ENCODE measurements around the gene C19orf38. TPM values are rescaled to one million over a fixed set of nuclear protein-coding genes. Genes with fewer than 3 reads are reported as not detected.

C19orf38 gene
- total and polyA plus RNA-seq, 9 donors = 0.52 to 4.1 (median 1.0) TPM

DNA sequence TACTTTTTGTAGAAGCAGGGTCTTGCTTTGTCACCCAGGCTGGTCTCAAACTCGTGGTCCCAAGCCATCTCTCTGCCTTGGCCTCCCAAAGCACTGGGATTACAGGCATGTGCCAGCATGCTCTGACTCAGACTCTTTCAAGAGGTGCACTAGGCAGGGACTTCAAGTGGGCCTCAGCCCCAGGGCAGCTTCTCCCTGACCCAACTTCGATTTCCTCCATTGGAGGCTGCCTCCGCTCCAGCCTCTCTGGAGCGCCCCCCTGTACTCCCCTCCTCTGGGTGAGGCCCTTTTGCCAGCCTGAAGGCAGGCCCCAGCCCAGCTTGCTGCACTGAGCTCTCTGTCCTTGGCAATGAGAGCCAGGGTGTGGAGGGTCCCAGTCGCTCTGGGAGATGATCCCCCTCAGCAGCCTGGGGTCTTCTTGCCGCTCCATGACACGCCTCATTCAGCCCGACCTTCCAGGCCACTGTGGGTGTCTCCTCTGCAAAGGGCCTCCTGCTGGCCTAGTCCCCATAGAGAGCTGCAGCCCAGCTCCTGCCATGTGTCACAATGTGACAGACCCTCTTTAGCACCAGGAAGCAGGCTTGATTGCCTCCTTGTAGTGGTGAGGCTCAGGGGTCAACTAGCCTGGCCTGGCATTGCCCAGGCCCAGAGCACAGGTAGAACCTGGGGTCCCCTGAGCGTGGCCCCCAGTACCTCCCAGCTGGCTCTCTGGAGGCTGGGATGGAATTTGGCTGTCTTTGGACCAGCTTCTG, 39.6 kb downstream of the C19orf38 start:
- no peaks in the 10 kb centered on the region for H3K27me3 ChIP-seq
- 88 to 93% (median 92%) methylated on average over 8 to 9 of the region's 9 CpGs for WGBS, 3 donors
- no peaks in the 10 kb centered on the region for H3K9me3 ChIP-seq
- H3K4me1 ChIP-seq (ENCODE audit: insufficient read depth) = peaks cover 17% of the 10 kb centered on the region
- TF ChIP-seq, protein P1, sequence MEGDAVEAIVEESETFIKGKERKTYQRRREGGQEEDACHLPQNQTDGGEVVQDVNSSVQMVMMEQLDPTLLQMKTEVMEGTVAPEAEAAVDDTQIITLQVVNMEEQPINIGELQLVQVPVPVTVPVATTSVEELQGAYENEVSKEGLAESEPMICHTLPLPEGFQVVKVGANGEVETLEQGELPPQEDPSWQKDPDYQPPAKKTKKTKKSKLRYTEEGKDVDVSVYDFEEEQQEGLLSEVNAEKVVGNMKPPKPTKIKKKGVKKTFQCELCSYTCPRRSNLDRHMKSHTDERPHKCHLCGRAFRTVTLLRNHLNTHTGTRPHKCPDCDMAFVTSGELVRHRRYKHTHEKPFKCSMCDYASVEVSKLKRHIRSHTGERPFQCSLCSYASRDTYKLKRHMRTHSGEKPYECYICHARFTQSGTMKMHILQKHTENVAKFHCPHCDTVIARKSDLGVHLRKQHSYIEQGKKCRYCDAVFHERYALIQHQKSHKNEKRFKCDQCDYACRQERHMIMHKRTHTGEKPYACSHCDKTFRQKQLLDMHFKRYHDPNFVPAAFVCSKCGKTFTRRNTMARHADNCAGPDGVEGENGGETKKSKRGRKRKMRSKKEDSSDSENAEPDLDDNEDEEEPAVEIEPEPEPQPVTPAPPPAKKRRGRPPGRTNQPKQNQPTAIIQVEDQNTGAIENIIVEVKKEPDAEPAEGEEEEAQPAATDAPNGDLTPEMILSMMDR (IDR thresholded peaks at IDR 0.05) = no peak
- TF ChIP-seq EP300 (IDR thresholded peaks at IDR 0.05) (no peak), POLR2A (IDR thresholded peaks at IDR 0.05) (no peak)
- H3K4me3 ChIP-seq = no peak overlapping the region
- no peak overlapping the region for H3K27ac ChIP-seq
- DNase-seq = no peak
- H3K36me3 ChIP-seq = no peaks in the 10 kb centered on the region
- intact Hi-C loops (cut with DNase I) = no loop called here

DNA sequence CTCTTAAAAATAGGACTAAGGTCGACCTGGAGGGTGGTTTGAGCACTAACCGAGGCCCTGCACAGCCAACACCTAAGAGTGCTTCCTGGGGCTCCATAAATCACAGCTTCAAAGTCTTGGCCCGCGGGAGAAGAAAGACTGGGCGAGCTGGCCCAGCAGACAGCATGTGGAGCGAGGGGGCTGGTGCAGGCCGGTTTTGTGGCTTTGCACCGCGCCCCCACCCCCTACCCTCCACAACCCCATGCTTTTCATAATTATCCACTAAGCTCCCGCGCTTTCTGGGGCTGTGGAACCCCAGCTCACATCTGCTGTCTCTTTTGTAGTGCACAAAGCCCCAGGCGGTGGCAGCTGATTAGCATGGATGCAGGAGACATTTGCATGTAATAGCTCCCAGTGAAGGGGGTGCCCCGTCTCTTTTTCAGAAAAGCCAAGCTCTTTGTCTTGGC, 40.2 kb downstream of the C19orf38 start:
- WGBS, 3 donors = 68 to 77% (median 70%) methylated on average over 13 of the region's 13 CpGs
- no peak for TF ChIP-seq EP300 (IDR thresholded peaks at IDR 0.05)
- TF ChIP-seq, protein P1 (IDR thresholded peaks at IDR 0.05) = no peak
- TF ChIP-seq POLR2A (IDR thresholded peaks at IDR 0.05) = no peak

DNA sequence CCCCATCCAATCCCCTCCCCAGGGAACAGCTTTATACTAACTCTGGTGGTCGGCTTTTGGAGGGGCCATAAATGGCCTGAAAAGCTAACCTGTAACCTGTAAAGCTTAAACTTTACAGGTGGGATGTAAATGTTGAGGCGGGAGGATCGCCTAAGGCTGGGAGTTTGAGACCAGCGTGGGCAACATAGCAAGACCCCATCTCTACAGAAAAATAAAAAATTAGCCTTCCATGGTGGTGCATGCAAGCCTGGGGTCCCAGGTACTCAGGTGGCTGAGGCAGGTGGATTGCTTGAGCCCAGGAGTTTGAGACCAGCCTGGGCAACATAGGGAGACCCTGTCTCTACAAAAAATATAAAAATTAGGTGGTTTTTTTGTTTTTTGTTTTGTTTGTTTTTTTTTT, 41.7 kb downstream of the C19orf38 start:
- WGBS, 3 donors = 93 to 98% (median 98%) methylated on average over 4 of the region's 4 CpGs
- TF ChIP-seq POLR2A (IDR thresholded peaks at IDR 0.05) (no peak), EP300 (IDR thresholded peaks at IDR 0.05) (no peak)
- TF ChIP-seq, protein P1 (IDR thresholded peaks at IDR 0.05) = no peak
- intact Hi-C loops (cut with DNase I) = no loop called here
- Histone ChIP-seq H3K4me1 (ENCODE audit: insufficient read depth) (peaks cover 23% of the 10 kb centered on the region), H3K27ac (no peak overlapping the region), H3K36me3 (no peaks in the 10 kb centered on the region), H3K9me3 (no peaks in the 10 kb centered on the region), H3K4me3 (no peak overlapping the region), H3K27me3 (no peaks in the 10 kb centered on the region)
- no peak for DNase-seq

More for the DNA sequence above, 40.2 kb downstream of the C19orf38 start:
- Histone ChIP-seq H3K4me3 (no peak overlapping the region), H3K9me3 (no peaks in the 10 kb centered on the region), H3K27me3 (no peaks in the 10 kb centered on the region), H3K36me3 (no peaks in the 10 kb centered on the region), H3K4me1 (ENCODE audit: insufficient read depth) (peaks cover 16% of the 10 kb centered on the region), H3K27ac (no peak overlapping the region)
- intact Hi-C loops (cut with DNase I) = no loop called here
- DNase-seq = no peak

DNA sequence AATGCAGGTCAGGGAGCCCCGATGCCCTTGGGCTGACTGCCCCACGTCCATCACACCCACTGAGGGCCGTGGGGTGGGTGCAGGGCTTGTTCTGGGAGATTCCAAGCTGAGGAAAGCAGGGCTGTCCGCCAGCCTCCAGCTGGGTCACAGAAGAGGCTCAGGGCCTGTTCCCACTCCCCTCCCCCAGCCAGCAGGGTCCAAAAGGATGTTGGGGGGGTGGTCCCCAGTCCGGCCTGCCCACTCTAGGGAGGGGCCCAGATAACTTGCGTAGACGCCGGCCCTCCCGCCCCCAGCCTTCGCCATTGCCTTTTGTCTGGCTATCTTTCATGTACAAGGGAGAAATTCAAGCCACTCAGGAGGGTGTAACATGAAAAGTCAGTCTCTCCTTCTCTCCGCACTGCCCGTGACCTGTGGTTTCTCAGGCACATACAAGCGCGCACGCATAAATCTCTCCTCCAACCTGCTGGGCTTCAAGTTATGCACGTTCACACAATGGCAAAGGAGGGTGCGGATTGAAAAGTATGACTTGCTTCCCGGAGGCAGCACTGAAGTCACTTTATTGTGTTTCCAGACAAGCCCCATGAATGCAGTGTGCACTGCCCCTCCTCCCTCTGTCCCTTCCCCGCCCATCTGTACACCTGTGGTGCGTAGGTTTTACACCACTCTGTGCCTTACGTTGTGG, 43.3 kb downstream of the C19orf38 start:
- H3K36me3 ChIP-seq = no peaks in the 10 kb centered on the region
- no peak overlapping the region for H3K27ac ChIP-seq
- intact Hi-C loops (cut with DNase I) = no loop called here
- WGBS, 3 donors = 31 to 36% (median 34%) methylated on average over 17 to 21 of the region's 21 CpGs
- peaks cover 20% of the 10 kb centered on the region for H3K4me1 ChIP-seq (ENCODE audit: insufficient read depth)
- no peaks in the 10 kb centered on the region for H3K27me3 ChIP-seq
- DNase-seq = peak in 3 of 5 donors; percentile 50 to 66 (median 58)
- H3K9me3 ChIP-seq = no peaks in the 10 kb centered on the region
- no peak for TF ChIP-seq EP300 (IDR thresholded peaks at IDR 0.05)
- TF ChIP-seq, protein P1 (IDR thresholded peaks at IDR 0.05) = no peak
- no peak overlapping the region for H3K4me3 ChIP-seq
